ENCODE data around the gene ISG15. TPM values are rescaled to one million over a fixed set of nuclear protein-coding genes. Genes with fewer than 3 reads are reported as not detected.

The ISG15 gene
- total and polyA plus RNA-seq, 7 donors, result 49.4 to 357 (median 78.7) TPM

DNA sequence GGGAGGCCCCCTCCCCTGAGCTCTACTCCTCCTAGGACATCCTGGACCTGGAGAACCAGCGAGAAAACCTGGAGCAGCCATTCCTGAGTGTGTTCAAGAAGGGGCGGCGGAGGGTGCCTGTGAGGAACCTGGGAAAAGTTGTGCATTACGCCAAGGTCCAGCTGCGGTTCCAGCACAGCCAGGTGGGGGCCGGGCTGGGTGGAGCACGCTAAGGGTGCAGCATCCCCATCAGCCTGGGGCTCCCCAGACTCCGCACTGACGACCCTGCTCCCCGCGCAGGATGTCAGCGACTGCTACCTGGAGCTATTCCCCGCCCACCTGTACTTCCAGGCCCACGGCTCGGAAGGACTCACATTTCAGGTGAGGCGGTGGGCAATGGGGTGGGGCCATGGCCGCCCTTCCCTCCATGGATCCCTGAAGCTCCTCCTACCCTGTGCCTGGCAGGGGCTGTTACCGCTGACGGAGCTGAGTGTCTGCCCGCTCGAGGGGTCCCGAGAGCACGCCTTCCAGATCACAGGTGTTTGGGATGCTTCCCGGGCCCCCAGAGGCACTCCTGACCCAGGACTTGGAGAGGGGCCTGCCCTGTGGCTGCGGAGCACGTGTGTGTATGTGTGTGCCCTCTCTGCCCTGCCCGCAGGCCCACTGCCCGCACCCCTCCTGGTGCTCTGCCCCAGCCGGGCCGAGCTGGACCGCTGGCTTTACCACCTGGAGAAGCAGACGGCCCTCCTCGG is 42.9 kb upstream of the ISG15 start:
- no peak for TF ChIP-seq EP300 (IDR thresholded peaks at IDR 0.05)
- no peak overlapping the region for H3K27ac ChIP-seq
- no peaks in the 10 kb centered on the region for H3K36me3 ChIP-seq
- DNase-seq, result no peak
- no peak overlapping the region for H3K4me3 ChIP-seq
- peaks cover 29 to 89% (median 72%) of the 10 kb centered on the region in 3 donors for H3K27me3 ChIP-seq
- H3K4me1 ChIP-seq, result peaks cover 0 to 16% (median 13%) of the 10 kb centered on the region in 4 donors
- H3K9me3 ChIP-seq, result no peaks in the 10 kb centered on the region
- WGBS, 2 donors, result 19 to 21% methylated on average over 33 of the region's 33 CpGs
- intact Hi-C loops (cut with DNase I), result no loop called here

DNA sequence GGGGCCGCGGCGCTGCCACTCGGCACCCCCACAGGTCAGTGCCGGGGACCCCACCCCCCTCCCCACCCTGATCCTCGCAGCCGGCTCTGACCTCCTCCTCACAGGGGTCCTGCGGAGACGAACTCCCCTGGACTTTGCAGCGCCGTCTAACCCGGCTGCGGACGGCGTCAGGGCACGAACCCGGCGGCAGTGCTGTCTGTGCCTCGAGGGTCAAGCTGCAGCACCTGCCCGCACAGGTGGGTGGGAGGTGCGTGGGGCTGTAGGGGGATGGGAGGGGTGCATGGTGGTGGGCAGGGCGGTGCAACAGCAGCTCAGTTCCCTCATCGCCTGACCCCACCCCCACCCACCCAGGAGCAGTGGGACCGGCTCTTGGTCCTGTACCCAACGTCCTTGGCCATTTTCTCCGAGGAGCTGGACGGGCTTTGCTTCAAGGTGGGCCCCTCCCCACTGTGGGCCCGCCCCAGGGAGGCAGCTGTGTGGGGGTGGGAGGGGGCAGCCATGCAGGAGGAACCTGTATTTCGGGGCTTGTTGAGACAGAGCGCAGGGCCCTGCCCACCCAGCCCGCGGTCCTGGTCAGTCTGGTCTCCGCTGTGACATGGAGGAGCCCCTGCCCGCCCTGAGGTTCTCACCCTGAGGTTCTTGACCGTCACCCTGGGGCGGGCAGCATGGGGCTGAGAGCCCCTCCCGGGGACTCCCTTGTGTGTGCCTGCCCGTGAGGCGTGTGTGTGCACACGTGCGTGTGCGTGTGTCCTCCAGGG is 42.1 kb upstream of the ISG15 start:
- intact Hi-C loops (cut with DNase I), result no loop called here
- TF ChIP-seq EP300 (IDR thresholded peaks at IDR 0.05) (no peak), POLR2A (IDR thresholded peaks at IDR 0.05) (no peak), POLR2AphosphoS5 (IDR thresholded peaks at IDR 0.05) (no peak)
- TF ChIP-seq, protein P1, sequence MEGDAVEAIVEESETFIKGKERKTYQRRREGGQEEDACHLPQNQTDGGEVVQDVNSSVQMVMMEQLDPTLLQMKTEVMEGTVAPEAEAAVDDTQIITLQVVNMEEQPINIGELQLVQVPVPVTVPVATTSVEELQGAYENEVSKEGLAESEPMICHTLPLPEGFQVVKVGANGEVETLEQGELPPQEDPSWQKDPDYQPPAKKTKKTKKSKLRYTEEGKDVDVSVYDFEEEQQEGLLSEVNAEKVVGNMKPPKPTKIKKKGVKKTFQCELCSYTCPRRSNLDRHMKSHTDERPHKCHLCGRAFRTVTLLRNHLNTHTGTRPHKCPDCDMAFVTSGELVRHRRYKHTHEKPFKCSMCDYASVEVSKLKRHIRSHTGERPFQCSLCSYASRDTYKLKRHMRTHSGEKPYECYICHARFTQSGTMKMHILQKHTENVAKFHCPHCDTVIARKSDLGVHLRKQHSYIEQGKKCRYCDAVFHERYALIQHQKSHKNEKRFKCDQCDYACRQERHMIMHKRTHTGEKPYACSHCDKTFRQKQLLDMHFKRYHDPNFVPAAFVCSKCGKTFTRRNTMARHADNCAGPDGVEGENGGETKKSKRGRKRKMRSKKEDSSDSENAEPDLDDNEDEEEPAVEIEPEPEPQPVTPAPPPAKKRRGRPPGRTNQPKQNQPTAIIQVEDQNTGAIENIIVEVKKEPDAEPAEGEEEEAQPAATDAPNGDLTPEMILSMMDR (IDR thresholded peaks at IDR 0.05), result no peak
- no peak for DNase-seq

DNA sequence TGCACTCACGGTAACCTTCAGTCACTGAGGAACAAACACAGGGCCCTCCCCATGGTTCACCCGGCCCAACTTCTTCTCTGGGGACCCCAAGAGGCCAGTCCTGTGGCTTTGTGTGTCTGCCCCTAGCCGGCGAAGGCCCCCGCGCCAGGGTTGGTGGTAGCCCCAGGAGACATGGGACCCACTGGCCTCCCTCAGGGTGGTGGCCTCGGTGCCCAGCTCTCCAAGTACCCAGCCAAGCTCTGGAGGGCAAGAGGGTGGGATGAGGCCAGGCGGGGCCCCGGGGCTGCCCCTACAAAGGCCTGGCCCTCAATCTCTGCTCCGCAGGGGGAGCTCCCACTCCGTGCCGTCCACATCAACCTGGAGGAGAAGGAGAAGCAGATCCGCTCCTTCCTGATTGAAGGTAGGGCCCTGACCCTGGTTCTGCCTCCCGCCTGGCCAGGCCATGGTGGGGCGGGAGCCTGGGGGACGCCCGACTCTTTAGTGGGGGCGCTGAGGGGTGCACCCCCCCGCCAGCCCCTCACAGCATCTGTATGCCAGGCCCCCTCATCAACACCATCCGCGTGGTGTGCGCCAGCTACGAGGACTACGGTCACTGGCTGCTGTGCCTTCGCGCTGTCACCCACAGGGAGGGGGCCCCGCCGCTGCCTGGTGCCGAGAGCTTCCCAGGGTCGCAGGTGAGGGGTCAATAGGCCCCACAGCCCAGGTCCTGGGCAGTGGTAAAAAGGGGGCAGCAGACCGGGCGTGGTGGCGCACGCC is 41.4 kb upstream of the ISG15 start:
- no peak overlapping the region for H3K27ac ChIP-seq
- no peaks in the 10 kb centered on the region for H3K36me3 ChIP-seq
- H3K27me3 ChIP-seq, result peaks cover 33 to 91% (median 74%) of the 10 kb centered on the region in 3 donors
- intact Hi-C loops (cut with DNase I), result no loop called here
- H3K4me1 ChIP-seq, result peaks cover 0 to 15% (median 14%) of the 10 kb centered on the region in 4 donors
- DNase-seq, result no peak
- 69 to 81% methylated on average over 34 of the region's 34 CpGs for WGBS, 2 donors
- TF ChIP-seq POLR2AphosphoS5 (IDR thresholded peaks at IDR 0.05) (no peak), POLR2A (IDR thresholded peaks at IDR 0.05) (no peak), EP300 (IDR thresholded peaks at IDR 0.05) (no peak)
- TF ChIP-seq, protein P1 (IDR thresholded peaks at IDR 0.05), result no peak
- no peak overlapping the region for H3K4me3 ChIP-seq
- H3K9me3 ChIP-seq, result no peaks in the 10 kb centered on the region

More for the DNA sequence above, 42.1 kb upstream of the ISG15 start:
- 23 to 40% methylated on average over 42 of the region's 42 CpGs for WGBS, 2 donors
- Histone ChIP-seq H3K27ac (no peak overlapping the region), H3K27me3 (peaks cover 33 to 93% (median 76%) of the 10 kb centered on the region in 3 donors), H3K4me3 (no peak overlapping the region), H3K36me3 (no peaks in the 10 kb centered on the region), H3K9me3 (no peaks in the 10 kb centered on the region), H3K4me1 (peaks cover 0 to 20% (median 17%) of the 10 kb centered on the region in 4 donors)

DNA sequence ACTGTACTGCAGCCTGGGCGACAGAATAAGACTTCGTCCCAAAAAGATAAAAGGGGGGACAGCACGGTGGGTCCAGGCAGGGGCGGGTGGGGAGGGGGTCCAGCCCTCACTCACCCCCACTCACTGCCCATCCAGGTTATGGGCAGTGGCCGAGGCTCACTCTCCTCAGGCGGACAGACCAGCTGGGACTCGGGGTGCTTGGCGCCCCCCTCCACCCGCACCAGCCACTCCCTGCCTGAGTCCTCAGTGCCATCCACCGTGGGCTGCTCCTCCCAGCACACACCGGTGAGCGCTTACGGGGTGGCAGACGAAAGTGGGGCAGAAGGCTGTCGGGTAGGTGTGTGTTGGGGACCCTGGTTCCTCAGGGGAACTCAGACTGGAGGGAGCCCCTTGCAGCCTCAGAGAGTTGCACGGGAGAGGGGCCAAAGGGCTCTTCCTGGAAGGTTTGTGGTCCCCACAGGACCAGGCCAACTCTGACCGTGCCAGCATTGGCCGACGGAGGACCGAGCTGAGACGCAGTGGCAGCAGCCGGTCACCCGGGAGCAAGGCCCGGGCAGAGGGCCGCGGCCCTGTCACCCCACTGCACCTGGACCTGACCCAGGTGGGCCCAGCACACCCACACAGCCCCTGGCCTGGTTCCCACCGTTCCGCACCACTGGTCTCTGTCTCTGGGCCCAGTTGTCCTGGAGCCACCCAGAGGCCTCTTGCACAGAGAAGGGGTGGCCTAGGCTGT is 40.4 kb upstream of the ISG15 start:
- intact Hi-C loops (cut with DNase I), result no loop called here
- Histone ChIP-seq H3K4me3 (no peak overlapping the region), H3K4me1 (peaks cover 0 to 10% (median 9%) of the 10 kb centered on the region in 4 donors), H3K27ac (no peak overlapping the region), H3K27me3 (peaks cover 33 to 83% (median 69%) of the 10 kb centered on the region in 3 donors), H3K9me3 (no peaks in the 10 kb centered on the region), H3K36me3 (no peaks in the 10 kb centered on the region)
- TF ChIP-seq, protein P1 (IDR thresholded peaks at IDR 0.05), result no peak
- no peak for TF ChIP-seq POLR2A (IDR thresholded peaks at IDR 0.05)
- no peak for TF ChIP-seq EP300 (IDR thresholded peaks at IDR 0.05)
- no peak for TF ChIP-seq POLR2AphosphoS5 (IDR thresholded peaks at IDR 0.05)
- 77 to 85% methylated on average over 28 of the region's 28 CpGs for WGBS, 2 donors
- DNase-seq, result no peak
